Natural killer cell (primary cell): ENCODE data around the gene SLC17A7. TPM values are rescaled to one million over a fixed set of nuclear protein-coding genes. Genes with fewer than 3 reads are reported as not detected.

Source experiments
- ATAC-seq, 3 donors: fragments of 150-1000 bp in 2 of 3; fragments of 200-7000 bp in 1 of 3; cut with Tn5 transposase; 1 replicate in 1 of 3; 2 replicates in 2 of 3; pipeline ENCODE4 v1.10.0; 2021; ENCODE audit warnings: mild to moderate bottlenecking in 2 of 3, moderate library complexity in 2 of 3
- DNase-seq, 2 donors: peaks; one replicate each; pipeline versions ENCODE4 v3.0.0 to v3.0.0-alpha.2; 2013 to 2021; ENCODE audit warnings: mixed read lengths in 1 of 2
- H3K27ac ChIP-seq: one replicate; pipeline ENCODE4 v1.5.1; 2013; ENCODE audit warnings: mild to moderate bottlenecking, low read length
- H3K27me3 ChIP-seq: one replicate; pipeline ENCODE4 v1.6.1; 2013; ENCODE audit warnings: low read length; ENCODE audit not compliant: control insufficient read depth, insufficient read depth
- H3K36me3 ChIP-seq: one replicate; pipeline ENCODE4 v1.6.1; 2013; ENCODE audit warnings: low read length; ENCODE audit not compliant: control insufficient read depth, insufficient read depth
- H3K4me1 ChIP-seq: one replicate; pipeline ENCODE4 v1.6.1; 2013; ENCODE audit warnings: low read length; ENCODE audit not compliant: control insufficient read depth, insufficient read depth
- H3K4me3 ChIP-seq: one replicate; pipeline ENCODE4 v1.5.1; 2013; ENCODE audit warnings: low read length
- H3K9me3 ChIP-seq: one replicate; pipeline ENCODE4 v1.6.1; 2013; ENCODE audit warnings: low read length; ENCODE audit not compliant: control insufficient read depth, insufficient read depth
- H3K27ac Mint-ChIP-seq, 2 donors: one replicate each; pipeline ENCODE4 v1.8.0; 2022; ENCODE audit warnings: mild to moderate bottlenecking in 2 of 2, mixed read lengths in 2 of 2, moderate library complexity in 1 of 2
- H3K27me3 Mint-ChIP-seq, 2 donors: one replicate each; pipeline ENCODE4 v1.8.0; 2022; ENCODE audit warnings: low read depth in 2 of 2, mixed read lengths in 2 of 2
- H3K36me3 Mint-ChIP-seq: one replicate; pipeline ENCODE4 v1.8.0; 2022; ENCODE audit warnings: mixed read lengths
- H3K4me1 Mint-ChIP-seq, 2 donors: one replicate each; pipeline ENCODE4 v1.8.0; 2022; ENCODE audit warnings: mixed read lengths in 2 of 2
- H3K4me3 Mint-ChIP-seq: one replicate; pipeline ENCODE4 v1.8.0; 2022; ENCODE audit warnings: mild to moderate bottlenecking, moderate library complexity, mixed read lengths
- H3K9me3 Mint-ChIP-seq, 2 donors: one replicate each; pipeline ENCODE4 v1.8.0; 2022; ENCODE audit warnings: mixed read lengths in 2 of 2
- WGBS: methylation state at CpG from one replicate; pipeline ENCODE4 v1.1.7; 2013; ENCODE audit warnings: missing lambda C conversion rate; ENCODE audit not compliant: insufficient coverage; 5-methylcytosine and 5-hydroxymethylcytosine counted together
- intact Hi-C: fragments of 100-400 bp; cut with micrococcal nuclease; formaldehyde crosslinking; loops from one replicate; pipeline ENCODE4 v1.14.2; 2022
- total RNA-seq, 4 donors: library from RNA; stranded (reverse); fragments of 120-200 nt in 1 of 4; gene quantifications; one replicate each; pipeline versions ENCODE4 v1.2.3 to v1.2.4, GENCODE V29; 2013 to 2022
- TF ChIP-seq, protein P1 (sequence below): fragments of 200-600 bp; IDR thresholded peaks from one replicate; pipeline ENCODE4 v1.8.0; 2022; ENCODE audit warnings: antibody characterized with exemption

SLC17A7 gene
- total RNA-seq, 3 donors from 2014 or later (not counting 1 experiment from before 2014, with no cell fraction given) = not detected

DNA sequence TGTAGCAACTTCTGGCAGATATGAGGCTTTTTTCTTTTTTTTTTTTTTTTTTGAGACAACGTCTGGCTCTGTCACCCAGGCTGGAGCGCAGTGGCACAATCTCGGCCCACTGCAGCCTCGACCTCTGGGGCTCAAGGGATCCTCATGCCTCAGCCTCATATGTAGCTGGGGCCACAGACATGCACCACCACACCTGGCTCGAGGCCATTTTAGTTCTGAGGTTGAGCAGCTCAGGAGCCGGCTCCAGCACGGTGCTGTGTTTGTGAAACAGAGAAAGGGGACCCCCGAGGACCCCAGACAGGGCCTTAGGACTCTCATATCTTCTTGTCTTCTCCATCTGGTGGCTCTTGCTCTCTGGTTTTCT, 29.3 kb upstream of the SLC17A7 start:
- peak overlapping the region; percentile 92 to 97 for H3K27ac Mint-ChIP-seq
- H3K4me1 ChIP-seq = peaks cover 73% of the 10 kb centered on the region
- H3K27ac ChIP-seq = peak overlapping the region; percentile 97
- no peaks in the 10 kb centered on the region for H3K36me3 Mint-ChIP-seq
- no peaks in the 10 kb centered on the region for H3K27me3 ChIP-seq
- 37% methylated on average over 7 of the region's 8 CpGs for WGBS
- ATAC-seq = no peak
- no peak for DNase-seq
- H3K36me3 ChIP-seq = peaks cover 3% of the 10 kb centered on the region
- intact Hi-C loops = loop anchor here (1.0 kb wide), 3 partner anchors 27 to 135 kb away; partner anchors contain the start of gene CD37
- no peak overlapping the region for H3K4me3 ChIP-seq
- H3K9me3 ChIP-seq = no peaks in the 10 kb centered on the region
- H3K27me3 Mint-ChIP-seq = no peaks in the 10 kb centered on the region
- TF ChIP-seq, protein P1, sequence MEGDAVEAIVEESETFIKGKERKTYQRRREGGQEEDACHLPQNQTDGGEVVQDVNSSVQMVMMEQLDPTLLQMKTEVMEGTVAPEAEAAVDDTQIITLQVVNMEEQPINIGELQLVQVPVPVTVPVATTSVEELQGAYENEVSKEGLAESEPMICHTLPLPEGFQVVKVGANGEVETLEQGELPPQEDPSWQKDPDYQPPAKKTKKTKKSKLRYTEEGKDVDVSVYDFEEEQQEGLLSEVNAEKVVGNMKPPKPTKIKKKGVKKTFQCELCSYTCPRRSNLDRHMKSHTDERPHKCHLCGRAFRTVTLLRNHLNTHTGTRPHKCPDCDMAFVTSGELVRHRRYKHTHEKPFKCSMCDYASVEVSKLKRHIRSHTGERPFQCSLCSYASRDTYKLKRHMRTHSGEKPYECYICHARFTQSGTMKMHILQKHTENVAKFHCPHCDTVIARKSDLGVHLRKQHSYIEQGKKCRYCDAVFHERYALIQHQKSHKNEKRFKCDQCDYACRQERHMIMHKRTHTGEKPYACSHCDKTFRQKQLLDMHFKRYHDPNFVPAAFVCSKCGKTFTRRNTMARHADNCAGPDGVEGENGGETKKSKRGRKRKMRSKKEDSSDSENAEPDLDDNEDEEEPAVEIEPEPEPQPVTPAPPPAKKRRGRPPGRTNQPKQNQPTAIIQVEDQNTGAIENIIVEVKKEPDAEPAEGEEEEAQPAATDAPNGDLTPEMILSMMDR = peak; percentile 18
- H3K4me3 Mint-ChIP-seq = peak overlapping the region; percentile 84
- no peaks in the 10 kb centered on the region for H3K9me3 Mint-ChIP-seq
- H3K4me1 Mint-ChIP-seq = peaks cover 29 to 54% of the 10 kb centered on the region in 2 donors

DNA sequence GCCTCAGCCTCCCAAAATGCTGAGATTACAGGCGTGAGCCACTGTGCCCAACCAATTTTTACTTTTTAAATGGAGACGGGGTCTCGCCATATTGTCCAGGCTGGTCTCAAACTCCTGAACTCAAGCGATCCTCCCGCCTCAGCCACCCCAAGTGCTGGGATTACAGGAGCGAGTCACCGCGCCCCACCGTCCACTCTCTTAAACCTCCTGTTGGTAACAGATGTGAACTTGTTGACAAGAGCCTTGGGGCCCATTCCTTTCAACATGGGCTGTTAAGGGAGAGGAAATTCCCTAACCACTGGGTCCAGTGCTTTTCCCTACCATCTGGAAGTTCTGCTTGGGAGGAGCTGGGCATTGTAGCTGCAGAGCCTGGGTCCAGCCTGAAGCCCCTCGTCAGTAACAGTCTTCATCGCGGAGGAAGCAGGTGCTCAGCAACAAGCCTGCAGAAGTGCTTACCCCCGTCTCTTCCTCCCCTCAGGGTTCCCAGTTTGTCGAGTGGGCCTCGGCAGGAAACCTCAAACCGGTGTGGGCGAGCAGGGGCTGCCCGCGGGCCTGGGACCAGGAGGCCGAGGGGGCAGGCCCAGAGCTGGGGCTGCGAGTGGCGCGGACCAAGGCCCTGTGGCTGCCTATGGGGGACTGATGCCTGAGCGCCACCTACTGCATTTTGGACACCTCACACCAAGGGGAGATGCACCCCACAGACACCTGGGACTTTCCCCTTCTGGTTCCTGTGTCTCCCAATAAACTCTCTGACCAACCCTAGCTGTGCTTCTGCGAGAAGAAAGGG, 28.7 kb upstream of the SLC17A7 start:
- H3K27me3 Mint-ChIP-seq = no peaks in the 10 kb centered on the region
- H3K4me1 Mint-ChIP-seq = peaks cover 23 to 48% of the 10 kb centered on the region in 2 donors
- no peaks in the 10 kb centered on the region for H3K9me3 ChIP-seq
- TF ChIP-seq, protein P1 = peak; percentile 70
- DNase-seq (peak; percentile 83 to 95), ATAC-seq (peak; percentile 61 to 79 (median 75))
- H3K36me3 Mint-ChIP-seq = no peaks in the 10 kb centered on the region
- H3K9me3 Mint-ChIP-seq = no peaks in the 10 kb centered on the region
- H3K27ac ChIP-seq = peak overlapping the region; percentile 97
- H3K4me3 ChIP-seq = no peak overlapping the region
- no peaks in the 10 kb centered on the region for H3K27me3 ChIP-seq
- peak overlapping the region; percentile 84 for H3K4me3 Mint-ChIP-seq
- 10% methylated on average over 21 of the region's 25 CpGs for WGBS
- H3K27ac Mint-ChIP-seq = peak overlapping the region; percentile 92 to 97
- peaks cover 7% of the 10 kb centered on the region for H3K36me3 ChIP-seq
- intact Hi-C loops = loop anchor here (1.0 kb wide), 4 partner anchors 17 to 135 kb away; partner anchors contain the start of genes ALDH16A1 and CD37
- peaks cover 67% of the 10 kb centered on the region for H3K4me1 ChIP-seq

- intact Hi-C loops = loop anchor here (1.0 kb wide), 1 partner anchor 16 kb away; the partner anchor contains the start of gene ALDH16A1
- Histone ChIP-seq H3K27me3 (no peaks in the 10 kb centered on the region), H3K9me3 (no peaks in the 10 kb centered on the region), H3K4me3 (no peak overlapping the region), H3K27ac (peak overlapping the region; percentile 97), H3K4me1 (peaks cover 60% of the 10 kb centered on the region), H3K36me3 (peaks cover 18% of the 10 kb centered on the region)
- H3K27ac Mint-ChIP-seq = peak overlapping the region; percentile 92 to 97
- H3K36me3 Mint-ChIP-seq = no peaks in the 10 kb centered on the region
- peak; percentile 64 to 87 (median 72) for ATAC-seq
- H3K27me3 Mint-ChIP-seq = no peaks in the 10 kb centered on the region
- H3K4me1 Mint-ChIP-seq = peaks cover 21 to 37% of the 10 kb centered on the region in 2 donors
- DNase-seq = peak; percentile 81 to 97
- TF ChIP-seq, protein P1 = no peak
- H3K4me3 Mint-ChIP-seq = peak overlapping the region; percentile 86
- WGBS = 30% methylated on average over 15 of the region's 15 CpGs
- no peaks in the 10 kb centered on the region for H3K9me3 Mint-ChIP-seq
Observed at GRCh38 chr19:49468746-49469447, 27.6 kb upstream of the SLC17A7 start.
